NCI-H460 (cell line): ENCODE results near the gene MRPS11. TPM values are rescaled to one million over a fixed set of nuclear protein-coding genes. Genes with fewer than 3 reads are reported as not detected.
"Not testable (repeated sequence)": the region's sequence is repeated elsewhere in the genome, so short reads cannot be mapped to it uniquely, and the experiment has no call there.

Source experiments
- DNase-seq: peaks from one replicate; pipeline ENCODE4 v3.0.0-alpha.2; 2016; ENCODE audit warnings: low read depth; ENCODE audit errors: extremely low read depth
- total RNA-seq: library from RNA; depleted of rRNA; stranded (reverse); fragments of >200 nt; shearing (Covaris generic); gene quantifications from 2 replicates; pipeline ENCODE4 v1.2.3, GENCODE V29; 2014

MRPS11 gene
- total RNA-seq, 1 experiment from 2014 or later, result 53.2 TPM

DNA sequence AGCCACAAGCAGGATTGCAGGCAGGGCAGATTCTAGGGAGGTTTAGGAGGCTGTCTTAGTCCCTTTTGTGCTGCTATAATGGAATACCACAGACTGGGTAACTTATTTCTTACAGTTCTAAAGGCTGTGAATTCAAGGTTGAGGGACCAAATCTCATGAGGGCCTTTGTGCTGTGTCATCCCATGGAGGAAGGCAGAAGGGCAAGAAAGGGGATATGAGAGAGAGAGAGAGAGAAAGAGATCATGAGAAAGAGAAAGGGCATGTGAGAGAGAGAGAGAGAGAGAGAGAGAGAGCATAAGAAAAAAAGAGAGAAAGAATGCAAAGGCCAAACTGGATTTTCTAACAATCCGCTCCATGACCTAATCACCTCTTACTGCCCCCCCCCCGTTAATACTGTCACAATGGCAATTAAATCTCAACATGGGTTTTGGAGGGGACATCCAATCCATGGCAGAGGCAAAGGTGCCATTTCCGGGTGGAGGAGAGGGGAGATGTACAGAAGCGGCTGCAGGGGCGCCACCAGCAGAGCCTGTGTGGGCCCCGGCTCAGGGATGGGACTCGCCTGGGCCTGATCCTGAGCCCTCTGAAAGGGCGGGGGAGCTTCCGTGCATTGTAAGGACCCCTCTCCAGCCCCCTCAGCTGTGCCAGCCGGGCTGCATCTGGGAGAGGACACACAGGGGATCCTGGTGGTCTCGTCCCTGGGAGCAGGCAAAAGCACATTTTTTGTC is 20.5 kb downstream of the MRPS11 start:
- DNase-seq, result no peak

DNA sequence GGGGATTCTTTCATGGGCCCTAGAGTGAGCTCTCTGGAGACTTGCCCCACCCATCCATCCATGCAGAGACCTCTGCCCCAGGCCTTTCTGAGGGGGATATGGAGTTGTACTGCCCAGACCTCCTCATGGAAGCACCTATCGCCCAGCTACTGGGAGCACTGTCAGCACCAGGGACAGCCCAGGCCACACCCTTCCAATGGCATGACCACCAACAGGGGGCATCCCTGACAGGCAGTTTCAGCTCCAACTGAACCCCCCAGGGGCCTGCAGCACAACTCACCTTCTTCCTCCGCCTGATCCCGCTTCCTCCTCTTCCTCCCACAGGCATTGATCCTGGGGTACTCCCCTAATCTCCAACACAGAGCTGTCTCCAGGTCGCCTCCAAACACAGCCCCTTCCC is 21.8 kb downstream of the MRPS11 start:
- no peak for DNase-seq

DNA sequence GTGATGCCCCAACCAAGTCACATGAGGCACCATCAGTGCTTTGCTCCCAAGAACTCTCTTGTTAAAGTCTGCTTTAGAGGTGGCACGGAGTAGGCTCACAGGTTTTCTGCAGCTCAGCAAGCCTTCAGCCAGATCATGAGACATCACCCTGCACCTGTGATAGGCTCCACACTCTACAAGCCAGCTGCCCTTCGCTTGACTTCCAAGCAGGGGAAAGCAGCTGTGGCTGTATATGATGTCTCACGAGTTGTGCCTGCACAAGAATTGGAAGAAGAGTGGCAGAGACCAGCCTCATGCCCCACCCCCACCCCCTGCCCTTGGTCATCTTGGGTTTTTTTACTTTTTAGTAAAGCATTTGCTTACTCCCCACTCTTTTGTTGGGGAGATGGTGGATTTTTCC is 22.5 kb downstream of the MRPS11 start:
- DNase-seq, result no peak

DNA sequence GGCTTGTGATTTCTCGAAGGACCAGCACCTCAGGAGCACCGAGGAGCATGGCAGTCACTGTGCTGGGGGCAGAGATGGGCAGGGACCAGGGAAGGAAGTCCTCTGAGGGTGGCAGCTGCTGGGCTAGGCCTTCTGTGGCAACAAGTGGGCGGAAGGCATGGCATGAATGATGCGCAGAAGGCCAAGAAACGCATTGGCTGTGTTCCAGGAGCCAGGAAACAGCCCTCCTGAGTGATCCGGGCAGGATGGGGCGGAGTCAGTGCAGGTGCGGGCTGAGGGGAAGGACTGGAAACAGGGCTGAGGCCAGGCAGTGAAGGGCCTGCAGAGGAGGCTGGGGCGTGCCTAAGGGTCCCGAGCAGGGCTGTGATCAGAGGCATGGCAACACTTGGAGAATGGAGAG is 23.6 kb downstream of the MRPS11 start:
- no peak for DNase-seq

DNA sequence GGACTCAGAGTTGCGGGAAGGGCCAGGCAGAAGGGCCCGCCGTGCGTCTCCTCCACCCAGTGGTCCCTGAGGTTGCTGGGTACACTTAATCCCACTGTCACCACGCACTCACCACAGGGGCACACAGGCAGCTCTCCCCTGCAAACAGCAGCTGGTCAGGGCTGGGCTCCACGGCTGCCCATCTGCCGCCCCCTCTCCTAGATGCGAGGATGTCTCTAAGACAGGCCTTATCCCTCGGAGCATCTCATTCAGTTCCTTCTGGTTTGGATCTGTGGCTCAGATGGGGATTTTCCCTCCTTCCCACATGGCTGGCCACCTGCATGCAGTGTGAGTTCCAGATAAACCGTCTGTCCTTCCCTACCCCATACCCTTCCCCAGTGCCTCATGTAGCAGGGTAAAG is 26.3 kb downstream of the MRPS11 start:
- no peak for DNase-seq

DNA sequence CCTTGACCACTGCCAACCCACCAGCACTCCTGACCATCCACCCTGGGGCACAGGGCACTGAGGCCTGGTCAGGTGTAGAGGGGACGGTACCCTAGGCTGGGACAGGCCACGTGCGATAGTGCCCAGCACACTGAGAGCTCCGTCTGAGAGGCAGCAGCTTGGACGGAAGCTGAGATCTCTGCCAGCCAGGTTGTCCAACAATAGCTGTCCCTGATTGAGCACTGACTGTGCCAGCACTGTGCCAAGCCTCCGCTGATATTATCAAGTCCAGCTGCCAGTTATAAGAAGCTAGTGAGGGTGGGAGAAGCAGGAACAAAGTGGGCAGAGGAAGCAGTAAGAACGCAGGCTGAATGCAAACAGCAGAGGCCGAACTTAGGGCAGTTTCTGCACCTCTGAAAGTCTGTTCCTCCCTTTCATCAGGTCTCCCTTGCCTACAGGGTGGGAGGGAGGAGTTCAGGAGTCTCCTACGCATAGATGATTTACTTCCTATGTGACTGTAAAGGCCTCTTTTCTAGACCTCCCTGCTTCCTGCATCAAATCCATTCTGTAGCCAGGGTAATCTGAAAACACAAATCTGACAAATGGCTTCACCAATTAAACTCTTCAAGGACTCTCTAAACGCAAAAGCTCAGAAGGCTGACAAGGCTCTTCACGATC is 29.7 kb downstream of the MRPS11 start:
- no peak for DNase-seq

DNA sequence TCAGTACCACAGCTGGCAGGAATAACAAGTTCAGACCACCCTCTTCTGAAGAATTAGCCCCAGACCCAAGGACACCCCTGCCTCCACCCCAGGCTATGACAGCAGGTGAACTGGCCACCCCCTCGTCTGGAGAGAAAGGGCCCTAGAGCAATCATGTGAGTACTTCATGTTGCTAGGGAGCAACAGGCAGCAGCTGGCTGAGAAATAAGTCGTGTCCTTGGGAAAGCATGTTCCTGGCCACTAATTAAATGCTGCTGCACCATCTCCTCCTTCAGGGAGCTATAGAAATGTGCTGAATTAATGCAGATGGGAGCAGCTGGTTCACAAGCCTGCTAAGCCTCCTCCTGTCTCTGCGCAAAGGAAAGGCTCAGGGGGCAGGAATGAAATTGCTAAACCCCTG is 31.5 kb downstream of the MRPS11 start:
- DNase-seq, result no peak

DNA sequence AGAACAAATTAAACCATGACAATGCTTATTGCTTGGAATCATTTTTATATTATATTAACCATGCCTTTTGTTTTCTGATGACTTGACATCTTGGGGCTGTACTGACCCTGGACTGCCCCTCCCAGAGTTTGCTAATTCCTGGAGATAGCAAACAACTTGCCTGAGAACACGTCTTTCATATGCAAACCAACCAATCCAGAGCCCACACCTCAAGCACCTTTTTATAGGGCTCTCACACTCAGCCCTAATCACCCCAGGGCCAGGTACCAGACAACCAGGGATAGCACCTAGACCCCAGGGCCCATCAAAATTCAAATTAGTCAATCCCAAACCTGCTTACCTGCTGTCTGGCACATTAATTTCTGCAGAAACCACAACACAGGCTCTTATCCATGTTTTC is 36.9 kb downstream of the MRPS11 start:
- DNase-seq, result no peak

DNA sequence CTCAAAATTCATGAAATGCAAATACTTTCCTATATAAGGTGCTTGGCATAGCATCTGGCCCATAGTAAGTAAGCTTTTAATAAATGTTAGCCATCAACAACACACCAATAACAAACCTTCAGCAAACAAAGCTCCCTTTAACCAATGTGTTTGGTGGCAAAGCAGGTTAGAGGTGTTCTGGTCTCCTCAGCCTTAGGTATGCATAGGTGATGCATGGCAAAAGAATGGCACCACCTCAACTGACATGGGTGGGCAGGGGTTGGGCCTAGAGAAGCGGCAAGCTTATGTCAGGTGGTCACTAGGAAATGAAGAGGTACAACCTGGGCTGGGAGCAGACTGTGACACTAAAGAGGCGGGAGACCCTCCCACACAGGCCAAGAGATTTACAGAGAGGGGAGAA is 38.2 kb downstream of the MRPS11 start:
- no peak for DNase-seq

DNA sequence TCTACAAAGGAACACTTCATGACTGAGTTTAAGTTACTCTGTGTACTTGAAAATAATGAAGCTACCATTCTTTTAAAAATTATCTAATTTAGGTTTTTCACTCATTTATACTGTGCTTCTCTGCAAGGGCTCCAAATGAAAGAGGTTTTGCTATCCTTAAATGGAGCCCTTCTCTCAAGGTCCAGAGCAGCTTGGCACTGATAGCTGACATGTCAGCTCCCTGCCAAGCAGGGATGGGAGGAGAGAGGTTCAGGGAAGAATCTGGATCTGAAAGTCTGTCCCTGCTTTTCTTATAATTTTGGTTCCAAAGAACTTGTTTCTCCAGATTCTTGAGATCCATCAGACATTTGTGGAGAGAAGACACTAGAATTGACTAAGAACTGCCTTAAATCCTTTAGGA is 39.1 kb downstream of the MRPS11 start:
- no peak for DNase-seq

DNA sequence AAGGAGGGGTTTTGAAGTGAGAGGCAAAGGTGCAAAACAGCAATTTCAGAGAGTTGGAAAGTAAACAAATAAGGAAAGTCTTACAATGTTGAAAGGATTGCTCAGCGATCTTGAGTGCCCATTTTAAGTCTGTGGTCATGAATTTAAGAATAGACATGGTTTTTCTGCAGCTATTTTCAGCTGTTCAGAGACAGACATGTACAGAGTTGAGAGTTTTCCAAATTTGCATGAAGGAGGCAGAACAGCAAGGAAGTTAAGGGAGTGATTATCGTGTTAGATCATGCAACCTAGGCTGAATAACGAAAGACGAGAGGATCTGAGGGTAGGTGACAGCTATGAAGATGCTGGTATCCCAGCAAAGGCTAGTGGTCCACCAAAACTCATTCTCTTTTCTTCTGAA is 41.8 kb downstream of the MRPS11 start:
- no peak for DNase-seq

DNA sequence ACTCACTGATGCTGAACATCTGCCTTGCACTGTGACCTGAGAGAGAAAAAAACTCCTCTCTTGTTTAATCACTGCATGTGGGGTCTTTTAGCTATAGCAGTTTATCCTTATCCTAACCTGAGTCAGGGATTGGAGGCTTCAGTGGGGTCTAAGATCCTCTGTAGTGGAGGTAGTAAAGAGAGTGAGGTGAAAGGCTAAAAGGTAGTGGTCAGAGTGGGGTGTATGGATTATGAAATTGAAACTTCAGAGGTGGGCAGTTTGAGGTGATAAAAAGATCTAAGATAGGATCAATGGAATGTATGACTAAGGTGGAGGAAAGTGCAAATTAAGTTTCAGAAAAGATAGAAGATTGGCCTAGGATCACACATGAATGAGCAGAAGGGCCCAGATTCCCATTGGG is 42.5 kb downstream of the MRPS11 start:
- DNase-seq, result no peak

DNA sequence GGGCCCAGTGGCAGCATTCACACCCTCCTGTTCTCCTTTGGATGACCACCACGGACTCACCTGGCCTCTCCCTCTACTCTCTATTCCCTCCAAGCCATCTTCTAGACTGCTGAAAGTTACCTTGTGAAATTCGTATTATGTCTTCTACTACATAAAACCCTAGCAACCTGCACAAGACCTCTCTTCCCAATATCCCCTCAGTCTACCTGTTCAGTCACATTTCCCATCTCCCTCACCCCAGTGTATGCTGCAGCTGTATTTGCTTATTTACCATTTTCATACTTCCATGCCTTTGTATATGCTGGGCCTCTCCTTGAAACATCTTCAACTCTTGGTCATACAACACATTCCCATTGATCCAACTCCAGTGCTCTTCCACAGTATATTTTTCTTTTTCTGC is 43.7 kb downstream of the MRPS11 start:
- DNase-seq, result no peak

DNA sequence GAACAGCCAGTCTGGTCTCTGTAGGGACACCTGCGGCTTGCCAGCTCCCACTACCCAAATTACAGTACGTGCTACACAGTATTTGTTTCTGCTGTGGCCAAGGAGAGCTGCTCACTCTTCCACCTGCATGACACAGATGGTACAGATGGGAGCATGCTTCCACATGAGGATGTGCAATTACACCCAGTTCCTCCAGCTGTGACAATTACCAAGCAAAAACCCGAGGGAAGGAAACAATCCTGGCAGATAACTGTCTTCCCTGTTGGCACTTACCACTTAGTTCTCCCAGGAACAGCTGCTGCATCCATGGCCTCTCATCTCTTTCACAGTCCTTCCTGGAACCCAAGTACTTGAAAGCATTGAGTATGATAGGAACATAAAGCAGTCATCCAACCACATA is 44.6 kb downstream of the MRPS11 start:
- DNase-seq, result no peak

DNA sequence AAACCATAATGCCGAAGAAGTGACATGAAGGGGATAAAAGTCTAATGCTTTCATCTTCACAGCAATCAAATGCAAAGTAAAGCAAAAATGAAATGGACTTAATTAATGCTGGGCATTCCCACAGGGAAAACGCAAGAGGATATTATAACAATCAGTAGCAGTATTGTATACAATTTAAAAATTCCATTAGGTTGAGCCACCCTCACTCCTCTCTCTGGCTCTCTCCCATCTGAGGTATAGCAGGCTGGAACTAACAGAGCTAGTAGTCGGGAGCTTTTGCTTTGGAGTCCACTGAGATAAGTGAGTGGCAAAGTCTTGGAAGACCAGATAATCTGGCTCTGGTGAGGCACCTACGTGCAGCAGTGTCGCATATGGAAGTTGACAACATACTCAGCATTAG is 45.1 kb downstream of the MRPS11 start:
- no peak for DNase-seq

DNA sequence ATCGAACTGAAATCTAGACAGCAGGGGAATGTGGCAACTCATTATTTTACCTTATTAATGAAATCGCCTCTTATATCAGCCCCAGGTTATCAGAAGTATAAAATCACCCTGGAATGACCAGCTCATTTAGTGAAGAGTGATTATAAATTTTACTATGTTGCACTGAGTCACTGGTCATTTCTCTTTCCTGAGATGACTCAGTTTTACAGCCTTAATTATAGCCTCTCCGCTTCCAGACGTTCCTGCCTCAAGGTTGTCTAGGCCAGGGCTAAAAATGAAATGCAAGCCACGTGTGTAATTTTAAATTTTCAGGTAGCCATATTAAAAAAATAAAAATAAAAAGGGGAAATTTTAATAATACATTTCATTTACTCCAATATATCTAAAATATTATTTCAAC is 45.7 kb downstream of the MRPS11 start:
- no peak for DNase-seq

DNA sequence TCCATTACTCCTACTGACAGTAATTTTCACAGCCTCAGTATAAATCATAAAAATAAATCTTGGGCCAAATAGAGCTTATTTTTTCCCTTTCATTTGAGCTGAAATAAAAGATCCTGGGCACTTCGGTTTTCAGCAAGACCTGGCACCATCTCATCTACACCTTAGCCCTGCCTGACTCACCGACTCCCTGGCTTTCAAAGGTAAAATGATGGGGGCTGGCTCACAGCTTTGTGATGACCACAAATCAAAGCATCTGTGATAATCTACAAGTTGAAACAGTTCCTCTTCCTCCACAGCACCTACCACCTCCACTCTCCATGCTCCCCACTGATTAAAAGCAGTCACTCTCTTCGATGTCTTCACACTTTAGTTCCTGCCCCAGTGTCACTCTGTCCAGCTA is 51.4 kb downstream of the MRPS11 start:
- no peak for DNase-seq

DNA sequence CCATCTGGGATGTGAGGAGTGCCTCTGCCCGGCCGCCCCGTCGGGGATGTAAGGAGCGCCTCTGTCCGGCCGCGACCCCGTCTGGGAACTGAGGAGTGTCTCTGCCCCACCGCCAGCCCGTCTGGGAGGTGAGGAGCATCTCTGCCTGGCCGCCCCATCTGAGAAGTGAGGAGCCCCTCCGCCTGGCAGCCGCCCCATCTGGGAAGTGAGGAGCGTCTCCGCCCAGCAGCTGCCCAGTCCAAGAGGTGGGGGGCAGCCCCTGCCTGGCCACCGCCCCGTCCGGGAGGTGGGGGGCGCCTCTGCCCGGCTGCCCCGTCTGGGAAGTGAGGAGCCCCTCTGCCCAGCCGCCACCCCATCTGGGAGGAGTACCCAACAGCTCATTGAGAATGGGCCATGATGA is 56.6 kb downstream of the MRPS11 start:
- not testable (repeated sequence) for DNase-seq

DNA sequence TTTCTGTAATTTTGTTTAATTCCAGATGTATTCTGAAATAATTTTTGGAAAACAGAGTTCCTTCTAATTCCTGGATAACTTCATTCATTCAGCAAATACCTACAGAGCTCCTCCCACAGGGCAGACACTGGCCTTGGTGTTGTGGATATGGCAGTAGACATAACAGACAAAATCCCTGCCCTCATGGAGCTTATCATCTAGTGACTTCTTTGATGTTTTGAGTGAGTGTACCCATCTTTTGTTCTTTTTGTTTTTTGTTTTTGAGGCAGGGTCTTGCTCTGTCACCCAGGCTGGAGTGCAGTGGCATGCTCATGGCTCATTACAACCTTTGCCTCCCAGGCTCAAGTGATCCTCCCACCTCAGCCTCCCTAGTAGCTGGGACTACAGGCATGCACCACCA is 57.9 kb downstream of the MRPS11 start:
- no peak for DNase-seq

DNA sequence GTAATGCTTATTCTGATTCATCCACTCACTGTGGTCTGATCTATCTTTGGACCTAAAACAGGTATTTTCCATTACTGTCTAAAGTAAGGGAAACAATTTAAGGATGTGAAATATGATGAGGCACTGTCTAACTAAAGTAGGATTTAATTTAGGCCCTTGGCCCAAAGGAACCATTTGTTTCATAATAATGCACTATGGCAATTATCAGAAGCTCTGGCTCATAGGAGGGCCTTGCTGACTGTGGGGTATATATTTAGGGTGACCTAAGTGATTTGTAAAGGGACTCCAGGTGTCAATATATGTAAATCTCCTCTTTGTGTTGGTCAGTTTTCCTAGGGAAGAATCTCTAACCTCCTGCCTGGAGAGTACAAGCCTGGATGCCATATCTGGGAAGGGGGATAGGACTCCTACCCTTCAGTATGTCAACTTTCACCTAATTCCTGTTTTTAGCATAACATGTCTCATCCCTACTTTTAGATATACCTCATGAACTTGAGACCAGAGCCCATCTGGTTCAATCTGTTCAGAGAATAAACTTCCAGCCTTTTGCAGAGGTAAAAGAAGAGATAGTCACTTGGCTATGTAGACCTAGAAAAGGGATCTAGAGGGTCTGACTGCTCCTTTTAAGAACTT is 58.9 kb downstream of the MRPS11 start:
- DNase-seq, result no peak

DNA sequence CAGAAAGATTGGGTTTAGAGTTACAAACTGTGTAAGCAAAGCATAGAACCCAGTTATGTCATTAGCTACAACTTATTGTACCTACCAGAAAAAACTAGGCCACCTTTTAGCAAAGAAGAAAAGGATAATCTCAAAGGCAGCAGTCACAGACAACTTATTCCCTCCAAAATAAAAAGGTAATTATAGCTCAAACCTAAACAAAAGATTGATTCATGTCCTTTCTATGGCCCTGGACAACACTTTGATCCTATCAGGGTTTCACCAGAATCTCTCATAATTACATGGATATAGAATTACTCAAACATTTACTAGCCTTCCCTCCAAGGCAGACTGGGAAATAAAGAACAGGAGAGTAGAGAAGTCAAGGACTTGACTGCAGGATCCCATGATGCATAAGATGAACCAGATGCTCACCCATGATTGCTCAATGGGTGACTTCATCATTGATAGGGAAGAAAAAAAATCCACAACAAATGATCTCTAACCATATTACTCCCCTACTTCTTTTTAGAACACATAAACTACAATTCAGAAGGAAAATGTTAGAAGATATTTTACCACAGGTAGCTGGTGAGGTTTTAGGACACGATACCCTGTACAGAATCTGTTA is 61.6 kb downstream of the MRPS11 start:
- no peak for DNase-seq
